CD4-positive, alpha-beta T cell treated with Interleukin-17A for 4 hours (primary cell): ENCODE data around the gene SPTBN4.
A peak's percentile ranks its signal among the peaks of the same experiment; 100 is the strongest.

Experiments
- DNase-seq: peaks from one replicate; pipeline ENCODE4 v3.0.0-alpha.2; 2020; ENCODE audit warnings: mixed read lengths

The SPTBN4 gene

GRCh38 chr19:40607311-40608239, 140.8 kb downstream of the SPTBN4 start:
- no peak for DNase-seq

- DNase-seq: no peak
Observed at GRCh38 chr19:40608240-40608621, 141.4 kb downstream of the SPTBN4 start.

- DNase-seq: no peak
Observed at GRCh38 chr19:40608957-40609356, 142.2 kb downstream of the SPTBN4 start.

GRCh38 chr19:40609561-40610395, 143.0 kb downstream of the SPTBN4 start:
- peak; percentile 89 for DNase-seq

- DNase-seq: peak; percentile 82
Observed at GRCh38 chr19:40610396-40611064, 143.7 kb downstream of the SPTBN4 start.

- DNase-seq: peak; percentile 51
Observed at GRCh38 chr19:40611096-40611495, 144.3 kb downstream of the SPTBN4 start.

GRCh38 chr19:40611900-40612698, 145.3 kb downstream of the SPTBN4 start:
- no peak for DNase-seq

GRCh38 chr19:40612831-40613689, 146.3 kb downstream of the SPTBN4 start:
- DNase-seq: peak; percentile 76

GRCh38 chr19:40613690-40614621, 147.2 kb downstream of the SPTBN4 start:
- DNase-seq: peak; percentile 92

GRCh38 chr19:40614622-40615411, 148.0 kb downstream of the SPTBN4 start:
- DNase-seq: peak; percentile 94

GRCh38 chr19:40616178-40616577, 149.4 kb downstream of the SPTBN4 start:
- no peak for DNase-seq

- DNase-seq: no peak
Observed at GRCh38 chr19:40616941-40617340, 150.1 kb downstream of the SPTBN4 start.

- DNase-seq: no peak
Observed at GRCh38 chr19:40617961-40618360, 151.2 kb downstream of the SPTBN4 start.

GRCh38 chr19:40619333-40620160, 152.7 kb downstream of the SPTBN4 start:
- no peak for DNase-seq

GRCh38 chr19:40620161-40620485, 153.3 kb downstream of the SPTBN4 start:
- DNase-seq: no peak

GRCh38 chr19:40621283-40621682, 154.5 kb downstream of the SPTBN4 start:
- no peak for DNase-seq

GRCh38 chr19:40621966-40622772, 155.4 kb downstream of the SPTBN4 start:
- no peak for DNase-seq

- no peak for DNase-seq
Observed at GRCh38 chr19:40622773-40623075, 155.9 kb downstream of the SPTBN4 start.
